HepG2 (cell line): ENCODE results near the gene GSTA1.

Experiments
- CTCF ChIP-seq: sonication (generic); formaldehyde crosslinking; IDR thresholded peaks from 2 replicates; pipeline ENCODE4 v1.5.0; 2020; ENCODE audit warnings: mild to moderate bottlenecking, missing genetic modification reagents, moderate library complexity
- DRAP1 ChIP-seq: IDR thresholded peaks from 2 replicates; pipeline ENCODE4 v1.6.1; 2016; ENCODE audit warnings: missing genetic modification reagents, missing compliant biosample characterization
- HDAC1 ChIP-seq: sonication (generic); formaldehyde crosslinking; IDR thresholded peaks from 2 replicates; pipeline ENCODE4 v1.5.1; 2020; ENCODE audit warnings: mild to moderate bottlenecking, missing genetic modification reagents
- MAX ChIP-seq: IDR thresholded peaks from 2 replicates; pipeline ENCODE4 v1.6.1; 2012; ENCODE audit warnings: inconsistent platforms
- MBD4 ChIP-seq: IDR thresholded peaks from 2 replicates; pipeline ENCODE4 v1.6.1; 2012; ENCODE audit warnings: low read length, inconsistent platforms, borderline replicate concordance
- PITX1 ChIP-seq: sonication (generic); formaldehyde crosslinking; IDR thresholded peaks from 2 replicates; pipeline ENCODE4 v1.5.1; 2020; ENCODE audit warnings: mild to moderate bottlenecking, missing genetic modification reagents
- RFX5 ChIP-seq: IDR thresholded peaks from 2 replicates; pipeline ENCODE4 v1.6.1; 2011; ENCODE audit warnings: low read depth, low read length, improper control_type of control experiment
- TRIM24 ChIP-seq: sonication (generic); formaldehyde crosslinking; IDR thresholded peaks from 2 replicates; pipeline ENCODE4 v1.8.0; 2022; ENCODE audit warnings: mild to moderate bottlenecking, missing genetic modification reagents
- ZNF333 ChIP-seq: sonication (generic); formaldehyde crosslinking; IDR thresholded peaks from 2 replicates; pipeline ENCODE4 v1.4.0; 2020; ENCODE audit warnings: mild to moderate bottlenecking, missing genetic modification reagents, borderline replicate concordance
- ZNF530 ChIP-seq: sonication (generic); formaldehyde crosslinking; IDR thresholded peaks from 2 replicates; pipeline ENCODE4 v1.5.0; 2020; ENCODE audit warnings: low read depth, mild to moderate bottlenecking, missing genetic modification reagents

GRCh38 chr6:52786249-52786956 is 17.2 kb downstream of the GSTA1 start:
- TF ChIP-seq CTCF (CRISPR knock-in tag) (no peak), TRIM24 (CRISPR knock-in tag) (no peak), RFX5 (no peak), ZNF530 (no peak), DRAP1 (CRISPR knock-in tag) (no peak), MAX (no peak), MBD4 (no peak), PITX1 (CRISPR knock-in tag) (no peak), HDAC1 (CRISPR knock-in tag) (no peak), ZNF333 (CRISPR knock-in tag) (no peak)
